Measurements from ENCODE around the gene IRF6.

The IRF6 gene

DNA sequence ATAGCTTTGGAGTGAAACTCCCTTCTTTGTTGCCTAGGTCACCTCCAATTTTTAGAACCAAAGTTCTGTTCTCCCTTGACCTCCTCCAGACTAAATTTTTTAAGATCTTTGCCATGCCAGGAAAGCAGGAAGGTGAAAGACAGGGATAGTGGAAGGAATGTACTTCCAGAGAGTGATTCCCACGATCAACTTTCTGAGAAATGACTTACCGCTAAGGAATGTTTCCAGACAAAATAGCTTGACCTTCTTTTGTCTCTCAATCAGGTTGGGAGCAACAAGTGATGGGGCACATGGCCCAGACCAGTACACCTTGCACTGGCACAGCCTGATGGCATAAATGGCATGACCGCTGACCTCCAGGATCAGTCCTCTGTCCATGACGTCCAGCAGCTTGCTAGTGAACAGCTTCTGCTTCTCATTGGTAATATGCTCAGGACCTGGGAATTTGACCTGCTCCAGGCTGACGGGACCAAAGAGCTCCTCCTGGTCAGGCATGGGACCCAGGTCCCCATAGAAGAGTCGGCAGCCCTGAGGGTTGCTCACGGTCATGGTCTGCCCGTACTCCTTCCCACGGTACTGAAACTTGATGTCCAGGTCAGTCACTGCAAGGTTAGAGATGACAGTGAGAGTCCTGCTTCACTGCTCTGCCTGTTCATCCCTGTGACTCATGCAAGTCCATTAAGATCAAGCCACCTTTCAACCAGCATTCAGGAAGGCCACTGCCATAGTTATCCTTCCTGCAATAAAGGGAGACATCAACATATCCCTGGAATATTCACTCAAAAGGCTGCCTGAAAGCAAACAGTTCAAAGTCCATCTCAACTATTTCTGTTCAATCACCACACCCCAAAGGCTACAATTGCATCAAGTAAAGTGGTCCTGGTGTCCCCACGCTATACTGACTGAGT, 15.4 kb downstream of the IRF6 start:
- DNase-seq (ENCODE audit: low spot score), result no peak

DNA sequence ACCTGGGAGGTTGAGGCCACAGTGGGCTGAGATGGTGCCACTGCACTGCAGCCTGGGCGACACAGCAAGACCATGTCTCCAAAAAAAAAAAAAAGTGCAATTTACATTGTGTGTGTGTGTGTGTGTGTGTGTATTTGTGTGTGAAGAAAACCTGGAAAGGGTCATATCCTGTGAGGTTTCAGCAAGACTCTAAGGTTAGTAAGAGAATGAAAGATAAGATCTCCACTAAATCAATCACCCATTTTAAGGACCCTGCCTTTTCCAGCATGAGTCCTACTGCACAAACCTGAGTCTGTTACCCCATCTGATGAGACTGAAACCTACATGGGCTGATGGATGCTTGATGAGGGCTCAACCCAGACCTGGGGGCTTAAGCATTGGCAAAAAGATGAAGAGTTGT, 16.7 kb downstream of the IRF6 start:
- DNase-seq (ENCODE audit: low spot score), result no peak

DNA sequence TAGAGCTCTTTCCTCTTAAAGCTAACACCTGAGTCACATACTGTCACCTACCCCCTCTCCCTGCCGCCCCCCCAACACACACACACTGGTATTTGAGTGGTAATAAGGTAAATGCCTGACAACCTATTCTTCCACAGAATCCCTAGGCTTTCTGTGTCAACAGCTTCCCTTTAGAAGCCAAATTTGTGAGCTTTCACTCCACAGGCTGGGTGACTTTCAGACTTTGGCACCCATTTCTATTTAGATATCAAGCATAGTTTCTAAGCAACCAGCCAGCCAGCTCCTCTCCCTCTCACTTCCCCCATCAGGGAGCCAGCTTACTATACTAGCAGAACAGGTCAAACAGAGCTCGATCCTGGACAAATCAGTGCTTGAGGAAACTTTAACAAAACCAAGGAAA, 18.4 kb downstream of the IRF6 start:
- no peak for DNase-seq (ENCODE audit: low spot score)

DNA sequence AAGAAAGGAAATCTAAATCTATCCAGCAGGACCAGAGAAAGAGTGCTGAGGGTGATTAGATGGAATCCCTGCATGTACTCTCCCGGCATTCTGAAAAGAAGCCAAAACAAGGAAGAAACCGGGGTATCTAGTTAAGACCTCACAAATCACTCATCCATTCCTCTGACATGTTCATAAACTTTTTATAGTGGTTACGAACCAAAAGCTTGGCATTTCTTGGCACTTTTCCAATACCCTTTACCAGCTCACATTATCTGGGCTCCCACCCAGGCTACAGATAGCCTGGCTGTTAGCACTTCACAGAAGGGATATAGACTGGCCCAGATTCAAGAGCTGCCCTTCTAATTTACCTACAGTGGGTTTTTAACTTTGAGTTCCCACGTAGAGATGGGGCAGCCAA, 19.8 kb downstream of the IRF6 start:
- DNase-seq (ENCODE audit: low spot score), result no peak

DNA sequence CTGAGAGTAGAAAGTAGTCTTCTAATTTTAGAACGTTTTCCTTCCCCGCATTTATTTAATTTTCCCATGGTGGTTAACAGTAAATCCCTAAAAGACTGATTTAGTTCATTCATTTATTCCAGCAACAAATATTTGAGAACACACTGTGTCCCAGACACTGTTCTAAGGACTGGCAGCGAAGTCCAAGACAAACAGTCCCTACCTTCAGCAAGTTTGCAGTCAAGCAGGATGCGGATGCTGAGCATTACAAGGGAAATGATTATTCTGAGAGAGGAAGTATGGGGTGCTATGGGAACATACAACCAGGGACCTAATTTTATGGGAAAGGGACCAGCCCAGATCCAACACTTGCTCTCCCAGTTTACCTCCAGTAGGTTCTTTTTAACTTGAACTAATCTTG, 20.4 kb downstream of the IRF6 start:
- DNase-seq (ENCODE audit: low spot score), result no peak

DNA sequence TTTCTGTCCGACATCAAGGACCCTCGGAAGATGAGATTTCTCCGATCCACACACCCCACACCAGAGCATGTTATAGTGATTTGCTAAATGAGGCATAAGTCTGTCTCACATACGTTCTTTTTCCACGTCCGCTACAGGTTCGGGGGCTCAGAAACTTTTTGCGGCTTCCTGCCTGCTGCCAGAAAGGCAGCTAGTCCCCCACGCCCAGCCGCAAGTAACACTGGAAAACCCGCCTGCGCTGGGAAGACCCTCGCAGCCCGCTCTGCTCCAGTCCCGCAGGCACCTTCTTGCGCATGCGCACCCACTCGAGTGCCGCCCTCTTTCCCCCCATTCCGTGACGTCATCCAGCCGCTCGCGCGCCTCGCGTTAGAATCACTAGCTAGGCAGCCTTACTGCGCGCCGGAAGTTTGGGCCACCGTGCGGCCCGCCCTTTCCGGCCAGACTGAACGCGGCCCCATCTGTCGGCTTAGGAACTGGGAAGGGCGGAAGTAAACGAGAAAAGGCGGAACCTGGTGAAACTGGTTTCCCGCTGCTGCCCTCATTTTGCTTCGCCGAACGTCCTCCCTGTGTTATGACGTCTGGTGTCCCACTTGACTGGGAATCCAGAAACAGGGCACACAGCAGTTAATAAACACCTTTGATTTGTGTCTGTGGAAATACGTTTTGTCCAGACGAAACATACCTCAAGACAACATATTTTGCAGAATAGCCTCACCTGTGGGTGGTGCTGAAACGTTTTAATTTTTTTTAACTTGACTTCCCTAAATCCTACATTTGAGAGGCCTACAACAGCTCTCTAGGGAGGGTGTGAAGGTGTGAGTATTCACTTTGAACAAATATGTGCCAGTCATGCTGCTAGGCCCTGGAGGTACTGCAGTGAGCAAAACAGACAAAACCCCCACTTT, 21.4 kb downstream of the IRF6 start, which contains the start of gene C1orf74:
Gene C1orf74 (minus strand): TSS at position 295 of the 905 bp plus-strand sequence. CDS start 925 bp downstream, outside the sequence.
- DNase-seq (ENCODE audit: low spot score), result peak; percentile 98

DNA sequence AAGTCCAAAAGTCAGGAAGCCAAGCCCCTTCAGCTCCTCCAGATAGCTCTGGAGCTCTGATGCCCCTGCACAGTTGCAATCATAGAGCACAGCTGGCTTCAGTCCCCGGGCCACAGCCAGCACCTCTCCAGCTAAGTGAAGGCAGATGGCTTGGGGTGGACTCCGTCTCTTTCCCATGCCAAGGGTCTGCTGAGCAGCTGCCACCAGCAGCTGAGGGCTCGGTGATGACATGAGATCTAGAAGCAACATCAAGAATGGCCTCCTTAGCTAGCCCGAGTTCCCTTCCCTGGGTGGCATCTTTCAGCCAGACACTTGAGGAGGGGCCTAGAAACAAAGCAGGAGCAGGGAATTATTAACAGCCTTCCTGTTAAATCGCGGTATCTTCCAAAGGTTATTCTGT, 22.6 kb downstream of the IRF6 start:
- no peak for DNase-seq (ENCODE audit: low spot score)

DNA sequence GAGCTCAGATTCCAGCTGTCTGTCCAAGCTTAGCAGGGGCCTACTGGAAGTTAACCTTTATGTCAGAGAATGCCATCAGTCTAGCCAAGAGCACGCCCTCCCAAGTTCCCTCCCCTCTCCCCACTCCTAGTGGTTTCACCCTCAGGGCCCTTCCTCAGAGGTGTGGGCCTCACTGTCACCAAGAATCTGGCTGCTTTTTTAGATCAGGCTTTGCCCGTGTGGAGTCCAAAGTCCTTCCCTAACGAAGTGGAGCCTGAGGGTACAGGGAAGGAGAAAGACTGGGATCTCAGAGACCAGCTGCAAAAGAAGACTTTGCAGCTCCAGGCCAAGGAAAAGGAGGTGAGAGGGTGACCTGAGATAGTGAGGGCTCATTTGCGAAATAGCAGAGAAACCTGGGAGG, 25.7 kb downstream of the IRF6 start:
- DNase-seq (ENCODE audit: low spot score), result no peak

DNA sequence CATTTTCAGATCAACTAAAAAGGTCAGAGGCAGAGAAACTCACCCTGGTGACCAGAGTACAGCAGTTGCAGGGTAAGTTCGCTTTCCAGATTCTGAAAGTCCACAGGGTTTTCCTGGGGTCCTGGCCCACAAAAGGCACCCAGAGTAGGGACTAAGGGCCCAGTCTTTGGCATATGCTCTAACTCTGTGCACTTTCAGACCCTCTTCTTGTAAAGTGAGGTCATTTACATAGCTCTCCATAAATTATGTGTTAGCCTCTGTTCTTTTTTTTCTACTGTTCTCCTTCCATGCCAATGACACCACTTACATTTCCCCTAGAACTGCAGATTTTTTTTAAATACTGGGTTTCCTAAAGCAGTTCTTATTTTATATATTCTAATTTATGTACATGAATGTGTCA, 27.8 kb downstream of the IRF6 start:
- no peak for DNase-seq (ENCODE audit: low spot score)

DNA sequence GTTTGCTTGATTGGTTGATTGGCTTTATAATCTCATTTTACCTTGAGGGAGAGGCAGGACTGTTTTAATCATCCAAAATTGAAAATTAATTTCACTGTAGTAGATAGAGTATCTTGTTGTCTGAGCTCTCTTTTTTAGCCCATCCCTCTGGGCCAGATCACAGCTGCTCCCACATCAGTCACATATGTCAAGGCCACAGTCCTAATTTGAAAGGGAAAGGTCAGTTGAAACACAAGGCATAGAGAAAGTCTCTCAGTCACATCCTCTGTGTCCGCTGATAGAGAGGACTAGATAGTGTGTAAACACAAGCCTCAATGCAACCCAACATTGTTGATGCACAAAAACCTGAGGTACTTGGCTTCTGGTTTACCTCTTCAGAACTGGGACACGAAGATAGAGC, 28.4 kb downstream of the IRF6 start:
- no peak for DNase-seq (ENCODE audit: low spot score)

DNA sequence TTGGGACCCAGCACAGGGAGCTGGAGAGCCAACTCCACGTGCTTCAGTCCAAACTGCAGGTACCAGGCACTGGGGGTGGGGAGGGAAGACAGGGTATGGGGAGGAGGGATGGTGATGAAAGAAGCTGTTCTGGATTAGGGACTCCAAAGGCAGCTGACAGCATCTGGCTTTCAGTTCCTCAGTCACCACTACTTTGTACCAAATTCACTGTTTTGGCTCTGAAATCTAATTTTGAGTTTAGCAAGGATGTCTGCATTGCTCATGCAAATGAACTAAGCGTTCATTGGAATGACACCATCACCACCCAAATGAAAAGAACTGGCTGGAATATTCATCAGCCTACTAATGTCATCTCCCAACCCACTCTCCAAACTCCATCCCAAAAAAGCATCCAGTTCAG, 30.3 kb downstream of the IRF6 start:
- no peak for DNase-seq (ENCODE audit: low spot score)

DNA sequence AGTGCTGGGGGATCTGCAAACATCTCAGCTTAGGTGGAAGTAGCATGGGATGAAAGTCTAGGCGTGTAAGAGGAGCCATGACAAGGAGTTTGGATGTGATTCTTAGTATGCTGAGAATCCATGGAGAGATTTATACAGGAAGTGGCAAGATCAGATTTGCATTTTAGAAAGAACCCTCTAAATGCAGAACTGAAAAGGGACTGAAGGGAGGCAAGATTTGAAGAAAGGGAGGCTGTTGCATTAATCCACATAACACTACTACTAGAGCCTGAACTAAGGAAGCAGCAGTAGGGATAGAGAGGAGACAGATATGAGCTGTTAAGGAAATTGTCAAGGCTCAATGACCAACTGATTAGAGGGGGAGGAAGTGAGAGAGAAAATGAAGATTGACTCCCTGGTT, 31.4 kb downstream of the IRF6 start:
- DNase-seq (ENCODE audit: low spot score), result no peak

DNA sequence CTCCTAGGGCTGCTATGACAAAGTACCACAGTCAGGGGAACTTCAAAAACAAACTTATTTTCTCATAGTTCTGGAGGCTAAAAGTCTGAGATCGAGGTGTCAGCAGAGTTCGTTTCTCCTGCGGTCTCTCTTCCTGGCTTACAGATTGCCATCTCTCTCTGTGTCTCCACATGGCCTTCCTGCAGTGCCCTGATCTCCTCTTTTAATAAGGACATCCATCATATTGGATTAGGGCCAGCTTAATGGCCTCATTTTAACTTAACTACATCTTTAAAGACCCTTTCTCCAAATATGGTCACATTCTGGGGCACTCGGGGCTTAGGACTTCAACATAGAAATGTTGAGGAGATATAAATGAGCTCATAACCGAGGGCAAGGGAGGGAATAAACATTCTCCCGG, 33.8 kb downstream of the IRF6 start:
- no peak for DNase-seq (ENCODE audit: low spot score)

DNA sequence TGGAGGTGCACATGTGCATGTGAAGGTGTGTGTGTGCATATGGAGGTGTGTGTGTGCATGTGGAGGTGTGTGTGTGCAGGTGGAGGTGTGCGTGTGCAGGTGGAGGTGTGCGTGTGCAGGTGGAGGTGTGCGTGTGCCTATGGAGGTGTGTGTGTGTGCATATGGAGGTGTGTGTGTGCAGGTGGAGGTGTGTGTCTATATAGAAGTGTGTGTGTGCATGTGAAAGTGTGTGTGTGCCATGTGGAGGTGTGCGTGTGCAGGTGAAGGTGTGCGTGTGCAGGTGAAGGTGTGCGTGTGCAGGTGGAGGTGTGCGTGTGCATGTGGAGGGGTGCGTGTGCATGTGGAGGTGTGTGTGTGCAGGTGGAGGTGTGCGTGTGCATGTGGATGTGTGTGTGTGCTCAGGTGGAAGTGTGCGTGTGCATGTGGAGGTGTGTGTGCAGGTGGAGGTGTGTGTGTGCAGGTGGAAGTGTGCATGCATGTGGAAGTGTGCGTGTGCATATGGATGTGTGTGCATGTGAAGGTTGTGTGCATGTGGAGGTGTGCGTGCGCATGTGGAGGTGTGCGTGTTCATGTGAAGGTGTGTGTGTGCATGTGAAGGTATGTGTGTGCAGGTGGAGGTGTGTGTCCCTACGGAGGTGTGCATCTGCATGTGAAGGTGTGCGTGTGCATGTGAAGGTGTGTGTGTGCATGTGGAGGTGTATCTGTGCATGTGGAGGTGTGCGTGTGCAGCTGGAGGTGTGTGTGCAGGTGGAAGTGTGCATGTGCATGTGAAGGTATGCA, 35.1 kb downstream of the IRF6 start:
- no peak for DNase-seq (ENCODE audit: low spot score)

DNA sequence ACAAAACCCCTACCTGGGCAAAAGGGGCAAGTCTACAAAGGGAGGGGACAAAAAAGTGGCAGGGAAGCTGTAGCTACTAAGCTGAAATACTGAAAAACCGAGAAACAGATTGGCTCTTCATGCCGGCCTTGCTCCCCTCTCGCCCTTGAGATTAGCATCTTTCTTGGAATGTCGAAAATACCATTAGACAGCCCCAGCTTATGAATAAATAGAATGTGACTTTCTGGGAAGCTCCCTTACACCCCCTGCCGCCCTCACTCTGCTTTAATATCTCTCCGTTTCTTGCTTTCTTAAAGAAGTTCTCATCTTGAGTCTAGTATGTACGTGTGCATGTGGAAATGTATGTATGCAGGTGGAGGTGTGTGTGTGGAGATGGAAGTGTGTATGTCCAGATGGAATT, 36.0 kb downstream of the IRF6 start:
- no peak for DNase-seq (ENCODE audit: low spot score)

DNA sequence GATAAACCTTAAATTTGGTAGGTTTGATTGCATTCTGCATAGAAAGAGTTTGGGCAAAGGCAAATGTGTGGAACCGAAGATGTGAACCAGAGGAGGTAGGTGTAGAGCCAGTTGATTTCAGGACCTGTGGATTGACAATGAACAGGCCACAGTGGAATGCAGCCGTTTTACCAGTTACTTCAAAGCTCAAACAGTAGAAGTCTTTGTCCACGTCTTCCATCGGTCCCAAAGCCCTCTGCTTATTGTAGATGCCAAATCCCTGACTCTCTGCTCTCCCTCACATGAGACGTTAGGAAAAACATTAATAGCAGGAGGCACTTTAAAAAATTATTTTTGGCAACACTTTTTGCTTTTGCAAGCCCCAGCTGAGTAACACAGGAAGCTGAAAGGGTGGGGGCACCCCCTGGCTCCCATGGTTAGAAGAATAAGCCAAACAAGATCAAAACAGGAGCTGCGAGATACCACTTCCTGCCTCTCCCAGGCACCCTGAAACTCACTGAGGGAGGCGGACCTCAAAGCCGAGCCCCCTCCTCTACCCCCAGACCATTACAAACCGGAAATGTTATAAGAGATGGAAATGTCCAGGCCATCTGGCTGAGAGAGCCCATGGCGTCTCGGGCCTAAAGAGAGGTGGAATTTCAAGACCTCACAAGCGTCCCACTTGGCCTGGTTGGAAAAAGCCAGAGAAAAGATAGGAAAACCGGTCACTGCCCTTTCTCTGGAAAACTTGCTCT, 36.6 kb downstream of the IRF6 start:
- peak; percentile 80 for DNase-seq (ENCODE audit: low spot score)

DNA sequence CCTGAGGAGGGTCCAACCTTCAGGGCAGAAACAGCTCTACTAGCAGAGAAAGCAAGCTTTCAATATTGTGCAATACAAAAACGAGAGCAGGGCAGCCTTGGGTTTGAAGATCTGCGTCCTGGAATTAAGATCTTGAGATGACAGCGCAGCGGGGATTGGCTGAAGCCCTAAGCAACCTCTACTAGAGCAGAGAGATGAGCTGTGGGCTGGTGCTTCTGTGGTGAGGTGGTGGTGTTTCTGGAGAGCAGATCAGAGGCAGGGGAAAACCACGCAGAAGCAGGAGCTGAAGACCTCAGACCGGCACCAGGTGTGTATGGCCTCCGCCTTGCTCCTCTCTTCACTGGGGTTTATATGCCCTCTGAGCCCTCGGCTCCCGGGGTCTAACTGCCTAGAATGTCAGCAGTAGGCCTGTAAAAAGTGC, 37.6 kb downstream of the IRF6 start:
- DNase-seq (ENCODE audit: low spot score), result no peak

DNA sequence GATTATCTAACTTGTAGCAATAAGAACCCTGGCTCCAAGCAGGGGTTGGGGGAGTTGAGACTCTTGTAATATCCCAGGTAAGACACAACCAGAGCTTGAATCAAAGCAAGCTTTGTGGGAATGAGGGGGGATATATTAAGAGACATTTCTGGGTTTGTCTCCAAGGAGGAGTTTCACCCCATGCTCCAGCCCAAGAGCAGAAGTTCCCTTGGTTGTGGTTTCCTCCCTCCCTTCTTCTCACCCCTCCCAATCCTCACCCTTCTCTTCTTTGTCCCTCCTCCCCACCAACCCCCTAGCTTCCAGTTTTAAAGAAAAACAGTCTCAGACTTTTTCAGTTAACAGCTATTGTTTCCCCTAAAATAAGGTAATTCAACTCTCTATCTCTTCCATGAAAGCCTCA, 38.2 kb downstream of the IRF6 start:
- no peak for DNase-seq (ENCODE audit: low spot score)

DNA sequence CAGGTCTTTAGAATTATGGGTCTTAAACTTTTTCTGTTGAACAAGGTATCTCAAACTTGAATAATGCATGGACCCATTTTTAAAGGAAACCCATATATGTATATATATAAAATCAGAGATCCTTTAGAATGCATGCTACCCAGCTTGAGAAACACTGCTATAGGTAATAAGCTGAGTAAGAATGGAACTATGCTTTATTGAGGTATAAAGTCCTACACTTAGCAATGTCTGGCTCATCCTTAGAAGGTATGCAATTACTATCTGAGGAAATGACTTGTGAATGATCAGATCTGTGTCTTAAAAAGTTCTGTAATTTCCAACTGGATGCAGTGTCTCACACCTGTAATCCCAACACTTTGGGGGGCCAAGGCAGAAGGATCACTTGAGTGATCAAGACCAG, 38.8 kb downstream of the IRF6 start:
- DNase-seq (ENCODE audit: low spot score), result no peak

DNA sequence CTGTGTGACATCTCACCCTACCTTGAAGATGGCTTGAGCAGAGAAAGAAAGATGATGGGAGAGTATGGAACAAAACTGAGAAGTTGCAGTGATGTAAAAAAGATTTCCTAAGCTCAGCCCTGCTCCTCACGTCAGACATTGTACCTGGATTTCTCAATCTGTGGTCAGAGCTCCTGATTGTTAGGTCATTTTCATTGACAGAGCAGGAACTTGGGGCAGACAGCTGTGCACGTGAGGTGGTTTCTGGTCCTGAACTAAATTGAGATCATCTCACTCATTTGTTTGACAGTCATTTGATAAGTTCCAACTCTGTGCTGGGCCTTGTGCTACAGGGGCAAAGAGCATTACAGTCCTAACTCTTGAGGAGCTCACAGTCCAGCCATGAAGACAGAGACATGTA, 39.9 kb downstream of the IRF6 start:
- DNase-seq (ENCODE audit: low spot score), result no peak

DNA sequence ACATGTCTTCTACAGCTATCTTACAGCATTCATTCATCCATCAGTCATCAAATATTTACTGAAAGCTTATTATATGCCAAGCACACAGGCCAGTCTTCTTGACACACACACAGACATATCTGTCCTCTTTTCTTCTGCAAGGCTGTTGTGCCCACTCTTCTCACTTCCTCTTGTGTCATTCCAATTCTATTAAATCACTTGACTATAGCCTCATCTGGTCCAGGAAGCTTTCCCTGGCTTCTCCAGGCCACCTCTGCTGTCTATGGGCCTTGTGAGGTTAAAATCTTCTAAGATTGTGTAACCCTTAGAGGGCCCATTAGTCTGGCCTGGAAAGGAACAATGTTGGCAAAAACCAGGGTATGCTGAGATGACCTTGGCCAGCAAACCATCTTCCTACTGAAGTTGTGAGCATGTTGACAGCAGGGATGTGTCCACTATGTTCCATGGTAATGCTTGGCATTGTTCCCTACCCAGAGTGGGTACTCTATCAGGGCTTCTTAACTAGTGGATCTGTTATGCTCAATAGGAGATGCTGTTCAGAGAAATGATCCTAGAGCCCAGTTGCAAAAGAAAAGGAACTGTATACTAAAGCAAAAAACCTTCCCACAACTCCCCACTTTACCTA, 44.8 kb downstream of the IRF6 start:
- no peak for DNase-seq (ENCODE audit: low spot score)

Data from pons (tissue), 1 donor.